Measurements from ENCODE around the gene FBXO47. TPM values are rescaled to one million over a fixed set of nuclear protein-coding genes. Genes with fewer than 3 reads are reported as not detected.
A peak's percentile ranks its signal among the peaks of the same experiment; 100 is the strongest.

Gene FBXO47, protein sequence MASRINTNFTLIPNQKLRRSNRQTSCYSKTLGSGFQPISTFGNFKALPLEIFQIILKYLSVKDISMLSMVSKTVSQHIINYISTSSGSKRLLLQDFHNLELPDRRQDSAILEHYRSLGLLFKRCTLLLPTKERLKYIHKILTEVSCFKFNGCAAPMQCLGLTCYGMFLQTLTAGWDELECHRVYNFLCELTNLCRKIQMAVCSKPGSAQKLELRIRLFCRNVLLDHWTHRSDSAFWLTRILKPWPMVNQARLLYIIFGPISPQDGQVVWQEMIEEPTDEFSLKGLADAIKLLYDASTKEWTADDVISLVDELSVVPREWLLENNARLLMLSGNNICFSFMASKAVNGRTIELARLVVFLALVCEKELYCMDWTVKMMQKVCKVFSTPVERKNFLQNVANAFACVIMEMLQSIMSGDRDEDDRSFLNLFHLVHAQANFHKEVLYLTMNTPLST
- total RNA-seq (not detected in 2 replicates), polyA plus RNA-seq (not detected in 2 replicates), polyA minus RNA-seq (not detected in 2 replicates)
- not detected for total RNA-seq (2013)

DNA sequence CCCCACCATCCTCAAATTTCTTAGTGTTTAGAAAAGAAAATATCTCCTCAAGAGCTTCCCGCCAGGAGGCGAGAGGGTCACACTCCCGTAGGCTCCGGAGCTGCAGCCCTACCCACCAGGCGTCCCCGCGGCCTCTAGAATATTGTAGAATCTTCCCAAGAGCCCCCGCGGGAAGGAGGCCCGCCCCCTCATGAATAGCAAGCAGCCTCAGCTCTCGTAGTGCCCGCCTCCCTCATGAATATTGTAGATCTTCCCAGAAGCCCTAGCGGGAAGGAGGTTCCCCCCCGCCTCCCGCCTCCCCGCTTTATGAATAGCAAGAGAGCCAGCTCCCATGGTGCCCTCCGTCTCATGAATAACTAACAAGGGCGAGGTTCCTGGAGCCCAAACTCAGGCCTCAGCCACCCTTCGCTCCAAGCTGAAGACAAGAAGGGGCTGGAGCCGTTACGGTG lies at the start of gene FBXO47:
Gene FBXO47, minus strand, starts transcription at position 114 of the 449 bp plus-strand sequence. CDS start 4,378 bp downstream, outside the sequence.
- Histone ChIP-seq H3K4me1 (ENCODE audit: control insufficient read depth in 2 of 2, insufficient read depth in 2 of 2, low read length in 2 of 2) (peaks cover 0 to 13% of the 10 kb centered on the region in 2 donors), H3K27ac (ENCODE audit: low read length in 2 of 2) (peak within 1 kb of the TSS in 1 of 2 donors; percentile 62), H3K4me2 (replicated peaks; ENCODE audit: low read depth, low read length, poor library complexity, severe bottlenecking) (peak within 1 kb of the TSS; percentile 55), H3K4me3 (ENCODE audit: control extremely low read depth in 1 of 5, extremely low read depth in 1 of 5, insufficient read depth in 1 of 5, low read depth in 2 of 5, low read length in 4 of 5) (peak within 1 kb of the TSS in 4 of 5 experiments; percentile 30 to 50 (median 38)), H2AFZ (ENCODE audit: insufficient read depth, low read depth, low read length, poor library complexity, severe bottlenecking) (peak within 1 kb of the TSS; percentile 69), H3K9ac (ENCODE audit: low read length) (no peak within 1 kb of the TSS), H3K9me3 (ENCODE audit: control extremely low read depth in 1 of 3, control insufficient read depth in 2 of 3, insufficient read depth in 1 of 3, low read length in 2 of 3) (no peaks in the 10 kb centered on the region), H3K27me3 (replicated peaks in 1 of 4; ENCODE audit: control extremely low read depth in 1 of 4, control insufficient read depth in 3 of 4, insufficient read depth in 4 of 4, low read length in 3 of 4) (no peaks in the 10 kb centered on the region), H3K36me3 (replicated peaks in 1 of 2; ENCODE audit: control extremely low read depth in 1 of 2, control insufficient read depth in 1 of 2, extremely low read depth in 1 of 2, insufficient read depth in 2 of 2, low read length in 1 of 2) (no peaks in the 10 kb centered on the region), H4K20me1 (ENCODE audit: control insufficient read depth, insufficient read depth, low read length, poor library complexity, severe bottlenecking) (no peaks in the 10 kb centered on the region), H3K79me2 (ENCODE audit: control insufficient read depth, insufficient read depth, low read length) (no peaks in the 10 kb centered on the region)
- 6% methylated on average over 15 of the region's 21 CpGs for WGBS (ENCODE audit: insufficient coverage)
- TF ChIP-seq, protein P1, sequence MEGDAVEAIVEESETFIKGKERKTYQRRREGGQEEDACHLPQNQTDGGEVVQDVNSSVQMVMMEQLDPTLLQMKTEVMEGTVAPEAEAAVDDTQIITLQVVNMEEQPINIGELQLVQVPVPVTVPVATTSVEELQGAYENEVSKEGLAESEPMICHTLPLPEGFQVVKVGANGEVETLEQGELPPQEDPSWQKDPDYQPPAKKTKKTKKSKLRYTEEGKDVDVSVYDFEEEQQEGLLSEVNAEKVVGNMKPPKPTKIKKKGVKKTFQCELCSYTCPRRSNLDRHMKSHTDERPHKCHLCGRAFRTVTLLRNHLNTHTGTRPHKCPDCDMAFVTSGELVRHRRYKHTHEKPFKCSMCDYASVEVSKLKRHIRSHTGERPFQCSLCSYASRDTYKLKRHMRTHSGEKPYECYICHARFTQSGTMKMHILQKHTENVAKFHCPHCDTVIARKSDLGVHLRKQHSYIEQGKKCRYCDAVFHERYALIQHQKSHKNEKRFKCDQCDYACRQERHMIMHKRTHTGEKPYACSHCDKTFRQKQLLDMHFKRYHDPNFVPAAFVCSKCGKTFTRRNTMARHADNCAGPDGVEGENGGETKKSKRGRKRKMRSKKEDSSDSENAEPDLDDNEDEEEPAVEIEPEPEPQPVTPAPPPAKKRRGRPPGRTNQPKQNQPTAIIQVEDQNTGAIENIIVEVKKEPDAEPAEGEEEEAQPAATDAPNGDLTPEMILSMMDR (IDR thresholded peaks at IDR 0.05): no peak
- intact Hi-C loops (cut with micrococcal nuclease): loop anchor here (1.0 to 2.0 kb wide), 3 partner anchors 69 to 186 kb away; partner anchors contain the start of gene CWC25
- peak; percentile 88 for DNase-seq
- ChIA-PET POLR2A (interaction anchor here (0.6 to 1.0 kb wide), 4 partner anchors 98 to 1563 kb away, joined by 3 read pairs; partner anchors contain the start of genes ARL5C, CWC25 and LASP1), CTCF (interaction anchor here (1.0 to 2.1 kb wide), 5 partner anchors 9 to 208 kb away, joined by 3 to 15 read pairs (median 5); no protein-coding TSS in a partner anchor)
- peak within 1 kb of the TSS; percentile 88 for H3K27ac Mint-ChIP-seq
- peaks cover 2% of the 10 kb centered on the region for H3K27me3 Mint-ChIP-seq
- H3K9me3 Mint-ChIP-seq (ENCODE audit: insufficient read depth): no peaks in the 10 kb centered on the region
- peak; percentile 97 for ATAC-seq (ENCODE audit: low read depth)
- H3K4me1 Mint-ChIP-seq: peaks cover 7% of the 10 kb centered on the region
- peak within 1 kb of the TSS; percentile 82 for H3K4me3 Mint-ChIP-seq
